HUES64 (cell line): ENCODE data around the gene NUP160. TPM values are rescaled to one million over a fixed set of nuclear protein-coding genes. Genes with fewer than 3 reads are reported as not detected.
A peak's percentile ranks its signal among the peaks of the same experiment; 100 is the strongest.
"Not testable (repeated sequence)": the region's sequence is repeated elsewhere in the genome, so short reads cannot be mapped to it uniquely, and the experiment has no call there.

ENCODE experiments used
- H3K27ac ChIP-seq: 2 replicates; pipeline ENCODE4 v1.7.0; 2013; ENCODE audit warnings: low read depth, low read length, inconsistent platforms
- H3K27me3 ChIP-seq: 2 replicates; pipeline ENCODE4 v1.6.1; 2013; ENCODE audit warnings: mild to moderate bottlenecking, low read length; ENCODE audit not compliant: insufficient read depth
- H3K36me3 ChIP-seq: 2 replicates; pipeline ENCODE4 v1.6.1; 2013; ENCODE audit warnings: mild to moderate bottlenecking, low read length; ENCODE audit not compliant: insufficient read depth
- H3K4me1 ChIP-seq: 2 replicates; pipeline ENCODE4 v1.6.1; 2013; ENCODE audit warnings: mild to moderate bottlenecking, low read length, moderate library complexity; ENCODE audit not compliant: insufficient read depth
- H3K4me3 ChIP-seq: 2 replicates; pipeline ENCODE4 v1.5.1; 2013; ENCODE audit warnings: mild to moderate bottlenecking, low read length, moderate library complexity
- H3K9ac ChIP-seq: 2 replicates; pipeline ENCODE4 v1.6.1; 2013; ENCODE audit warnings: mild to moderate bottlenecking, low read depth, low read length
- H3K9me3 ChIP-seq: 2 replicates; pipeline ENCODE4 v1.6.1; 2013; ENCODE audit warnings: low read depth, low read length; ENCODE audit not compliant: insufficient read depth
- WGBS: fragments of 150-250, 120-280 bp; methylation state at CpG from one replicate; pipeline ENCODE4 v1.1.7; 2013; ENCODE audit warnings: missing lambda C conversion rate; 5-methylcytosine and 5-hydroxymethylcytosine counted together
- polyA plus RNA-seq, 2 experiments: library from polyadenylated mRNA; stranded (reverse); fragments of 50-300 nt; gene quantifications; one replicate each; pipeline ENCODE4 v1.2.3, GENCODE V29; 2013

Gene NUP160, protein sequence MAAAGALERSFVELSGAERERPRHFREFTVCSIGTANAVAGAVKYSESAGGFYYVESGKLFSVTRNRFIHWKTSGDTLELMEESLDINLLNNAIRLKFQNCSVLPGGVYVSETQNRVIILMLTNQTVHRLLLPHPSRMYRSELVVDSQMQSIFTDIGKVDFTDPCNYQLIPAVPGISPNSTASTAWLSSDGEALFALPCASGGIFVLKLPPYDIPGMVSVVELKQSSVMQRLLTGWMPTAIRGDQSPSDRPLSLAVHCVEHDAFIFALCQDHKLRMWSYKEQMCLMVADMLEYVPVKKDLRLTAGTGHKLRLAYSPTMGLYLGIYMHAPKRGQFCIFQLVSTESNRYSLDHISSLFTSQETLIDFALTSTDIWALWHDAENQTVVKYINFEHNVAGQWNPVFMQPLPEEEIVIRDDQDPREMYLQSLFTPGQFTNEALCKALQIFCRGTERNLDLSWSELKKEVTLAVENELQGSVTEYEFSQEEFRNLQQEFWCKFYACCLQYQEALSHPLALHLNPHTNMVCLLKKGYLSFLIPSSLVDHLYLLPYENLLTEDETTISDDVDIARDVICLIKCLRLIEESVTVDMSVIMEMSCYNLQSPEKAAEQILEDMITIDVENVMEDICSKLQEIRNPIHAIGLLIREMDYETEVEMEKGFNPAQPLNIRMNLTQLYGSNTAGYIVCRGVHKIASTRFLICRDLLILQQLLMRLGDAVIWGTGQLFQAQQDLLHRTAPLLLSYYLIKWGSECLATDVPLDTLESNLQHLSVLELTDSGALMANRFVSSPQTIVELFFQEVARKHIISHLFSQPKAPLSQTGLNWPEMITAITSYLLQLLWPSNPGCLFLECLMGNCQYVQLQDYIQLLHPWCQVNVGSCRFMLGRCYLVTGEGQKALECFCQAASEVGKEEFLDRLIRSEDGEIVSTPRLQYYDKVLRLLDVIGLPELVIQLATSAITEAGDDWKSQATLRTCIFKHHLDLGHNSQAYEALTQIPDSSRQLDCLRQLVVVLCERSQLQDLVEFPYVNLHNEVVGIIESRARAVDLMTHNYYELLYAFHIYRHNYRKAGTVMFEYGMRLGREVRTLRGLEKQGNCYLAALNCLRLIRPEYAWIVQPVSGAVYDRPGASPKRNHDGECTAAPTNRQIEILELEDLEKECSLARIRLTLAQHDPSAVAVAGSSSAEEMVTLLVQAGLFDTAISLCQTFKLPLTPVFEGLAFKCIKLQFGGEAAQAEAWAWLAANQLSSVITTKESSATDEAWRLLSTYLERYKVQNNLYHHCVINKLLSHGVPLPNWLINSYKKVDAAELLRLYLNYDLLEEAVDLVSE (N-terminal part only)
- 70.3 TPM for polyA plus RNA-seq (2013, experiment 1 of 2)
- 59.0 TPM for polyA plus RNA-seq (2013, experiment 2 of 2)

DNA sequence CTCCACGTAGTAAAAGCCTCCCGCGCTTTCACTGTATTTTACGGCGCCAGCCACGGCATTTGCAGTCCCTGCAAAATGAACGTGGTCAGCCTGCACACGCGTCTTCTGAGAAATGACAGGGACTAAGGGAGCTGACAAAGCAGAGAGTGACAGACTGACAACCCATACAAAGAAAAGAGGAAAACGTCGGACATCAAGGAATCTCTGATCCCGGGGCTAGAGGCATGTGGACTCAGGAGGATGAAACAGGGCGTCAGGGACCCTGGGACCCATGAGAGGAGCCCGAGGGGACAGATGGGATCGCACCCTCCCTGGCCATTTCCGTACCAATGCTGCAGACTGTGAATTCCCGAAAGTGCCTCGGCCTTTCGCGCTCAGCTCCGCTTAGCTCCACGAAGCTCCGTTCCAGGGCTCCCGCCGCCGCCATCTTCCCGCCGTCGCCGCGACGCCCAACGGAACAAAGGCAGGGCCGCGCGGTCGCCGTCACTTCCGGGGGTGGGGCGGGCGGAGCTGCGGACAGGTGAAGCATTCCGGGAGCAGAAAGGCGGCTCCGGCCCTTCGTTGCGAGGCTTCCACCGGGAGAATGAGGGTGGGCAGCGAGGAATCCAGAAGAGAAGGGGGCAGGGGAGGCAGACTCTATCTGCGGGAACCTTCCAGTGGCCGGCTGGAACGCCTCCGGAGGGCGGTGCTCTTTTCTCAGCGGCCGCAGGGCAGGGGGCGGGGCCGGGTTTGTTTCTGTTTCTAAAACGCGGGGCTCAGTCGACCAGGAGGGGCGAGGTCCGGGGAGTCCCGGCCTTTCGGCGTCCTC lies at the start of gene NUP160:
Gene NUP160 (minus strand): TSS at position 459 of the 808 bp plus-strand sequence. CDS start 32 bp downstream, at position 427.
- under 1% methylated on average over 66 of the region's 66 CpGs for WGBS
- Histone ChIP-seq H3K36me3 (peaks cover 36% of the 10 kb centered on the region), H3K27me3 (no peaks in the 10 kb centered on the region), H3K4me3 (peak within 1 kb of the TSS; percentile 95), H3K9ac (peak within 1 kb of the TSS; percentile 99), H3K27ac (peak within 1 kb of the TSS; percentile 95), H3K4me1 (peaks cover 7% of the 10 kb centered on the region), H3K9me3 (no peaks in the 10 kb centered on the region)

DNA sequence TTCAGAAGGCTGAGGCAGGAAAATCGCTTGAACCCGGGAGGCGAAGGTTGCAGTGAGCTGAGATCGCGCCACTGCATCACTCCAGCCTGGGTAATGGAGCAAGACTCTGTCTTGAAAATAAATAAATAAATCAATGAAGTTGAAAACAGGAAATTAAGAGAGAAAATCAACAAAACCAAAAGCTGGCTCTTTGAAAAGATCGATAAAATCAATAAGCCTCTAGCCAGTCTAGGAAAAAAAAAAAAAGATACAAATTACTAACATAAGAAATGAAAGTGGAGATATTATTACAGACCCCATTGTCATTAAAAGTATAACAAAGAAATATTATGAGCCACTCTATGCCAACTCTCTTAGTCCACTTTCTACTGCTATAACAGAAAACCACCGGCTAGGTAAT lies 48.0 kb upstream of the NUP160 start:
- Histone ChIP-seq H3K9me3 (0 out of 2 replicates have a peak, but pooled peaks cover 3% of the 10 kb centered on the region), H3K9ac (no peak overlapping the region), H3K4me1 (no peaks in the 10 kb centered on the region), H3K27me3 (no peaks in the 10 kb centered on the region), H3K4me3 (no peak overlapping the region), H3K36me3 (no peaks in the 10 kb centered on the region), H3K27ac (no peak overlapping the region)
- 90% methylated on average over 6 of the region's 7 CpGs for WGBS

DNA sequence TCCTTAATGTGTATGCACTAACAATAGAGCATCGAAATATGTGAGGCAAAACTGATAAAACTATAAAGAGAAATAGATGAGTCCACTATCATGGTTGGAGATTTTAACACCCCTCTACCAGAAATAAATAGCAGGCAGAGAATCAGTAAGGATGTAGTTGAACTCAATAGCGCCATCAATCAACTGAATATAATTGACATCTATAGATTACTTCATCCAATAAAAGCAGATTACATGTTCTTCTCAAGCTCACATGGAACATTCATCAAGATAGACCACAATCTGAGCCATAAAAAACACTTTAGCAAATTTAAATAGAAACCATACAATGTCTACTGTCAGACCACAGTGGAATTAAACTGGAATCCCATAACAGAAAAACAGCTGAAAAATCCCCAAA lies 46.9 kb upstream of the NUP160 start:
- no peak overlapping the region for H3K9ac ChIP-seq
- H3K4me1 ChIP-seq, result no peaks in the 10 kb centered on the region
- no peaks in the 10 kb centered on the region for H3K36me3 ChIP-seq
- no peak overlapping the region for H3K27ac ChIP-seq
- 100% methylated on average over 1 of the region's 2 CpGs for WGBS
- no peaks in the 10 kb centered on the region for H3K27me3 ChIP-seq
- H3K4me3 ChIP-seq, result no peak overlapping the region
- H3K9me3 ChIP-seq, result 0 out of 2 replicates have a peak, but pooled peaks cover 3% of the 10 kb centered on the region

DNA sequence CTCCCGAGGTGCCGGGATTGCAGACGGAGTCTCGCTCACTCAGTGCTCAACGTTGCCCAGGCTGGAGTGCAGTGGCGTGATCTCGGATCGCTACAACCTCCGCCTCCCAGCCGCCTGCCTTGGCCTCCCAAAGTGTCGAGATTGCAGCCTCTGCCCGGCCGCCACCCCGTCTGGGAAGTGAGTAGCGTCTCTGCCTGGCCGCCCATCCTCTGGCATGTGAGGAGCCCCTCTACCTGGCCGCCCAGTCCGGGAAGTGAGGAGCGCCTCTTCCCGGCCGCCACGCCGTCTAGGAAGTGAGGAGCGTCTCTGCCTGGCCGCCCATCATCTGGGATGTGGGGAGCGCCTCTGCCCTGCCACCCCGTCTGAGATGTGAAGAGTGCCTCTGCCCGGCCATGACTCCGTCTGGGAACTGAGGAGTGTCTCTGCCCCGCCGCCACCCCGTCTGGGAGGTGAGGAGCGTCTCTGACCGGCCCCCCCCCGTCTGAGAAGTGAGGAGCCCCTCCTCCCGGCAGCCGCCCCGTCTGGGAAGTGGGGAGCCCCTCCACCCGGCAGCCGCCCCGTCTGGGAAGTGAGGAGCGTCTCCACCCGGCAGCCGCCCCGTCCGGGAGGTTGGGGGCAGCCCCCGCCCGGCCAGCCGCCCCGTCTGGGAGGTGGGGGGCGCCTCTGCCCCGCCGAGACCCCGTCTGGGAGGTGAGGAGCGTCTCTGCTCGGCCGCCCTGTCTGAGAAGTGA lies 44.6 kb upstream of the NUP160 start:
- H3K4me1 ChIP-seq, H3K36me3 ChIP-seq, H3K9me3 ChIP-seq, H3K27ac ChIP-seq, H3K9ac ChIP-seq, H3K4me3 ChIP-seq, H3K27me3 ChIP-seq: not testable (repeated sequence)
- WGBS, result 95% methylated on average over 52 of the region's 57 CpGs

DNA sequence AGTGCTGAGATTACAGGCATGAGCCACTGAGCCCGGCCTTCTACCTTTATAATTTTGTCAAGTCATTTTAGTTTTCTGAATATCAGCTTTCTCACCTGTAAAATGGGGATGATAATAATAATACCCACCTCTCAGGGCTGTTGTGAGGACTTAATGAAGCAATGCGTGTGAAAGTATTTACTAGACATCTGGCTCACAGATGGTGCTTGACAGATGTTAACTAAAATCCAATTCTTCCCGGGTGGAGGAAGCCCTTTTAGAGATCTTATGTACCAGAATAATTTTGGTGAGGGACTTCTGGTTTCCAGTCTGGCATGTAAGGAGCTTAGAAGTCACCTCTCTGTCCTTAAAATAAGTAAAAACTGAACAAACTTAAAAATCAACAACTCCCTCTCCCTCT lies 43.7 kb upstream of the NUP160 start:
- Histone ChIP-seq H3K27ac (no peak overlapping the region), H3K4me1 (no peaks in the 10 kb centered on the region), H3K9ac (no peak overlapping the region), H3K4me3 (no peak overlapping the region), H3K36me3 (no peaks in the 10 kb centered on the region), H3K9me3 (0 out of 2 replicates have a peak, but pooled peaks cover 3% of the 10 kb centered on the region), H3K27me3 (no peaks in the 10 kb centered on the region)
- WGBS, result 92% methylated on average over 2 of the region's 3 CpGs

DNA sequence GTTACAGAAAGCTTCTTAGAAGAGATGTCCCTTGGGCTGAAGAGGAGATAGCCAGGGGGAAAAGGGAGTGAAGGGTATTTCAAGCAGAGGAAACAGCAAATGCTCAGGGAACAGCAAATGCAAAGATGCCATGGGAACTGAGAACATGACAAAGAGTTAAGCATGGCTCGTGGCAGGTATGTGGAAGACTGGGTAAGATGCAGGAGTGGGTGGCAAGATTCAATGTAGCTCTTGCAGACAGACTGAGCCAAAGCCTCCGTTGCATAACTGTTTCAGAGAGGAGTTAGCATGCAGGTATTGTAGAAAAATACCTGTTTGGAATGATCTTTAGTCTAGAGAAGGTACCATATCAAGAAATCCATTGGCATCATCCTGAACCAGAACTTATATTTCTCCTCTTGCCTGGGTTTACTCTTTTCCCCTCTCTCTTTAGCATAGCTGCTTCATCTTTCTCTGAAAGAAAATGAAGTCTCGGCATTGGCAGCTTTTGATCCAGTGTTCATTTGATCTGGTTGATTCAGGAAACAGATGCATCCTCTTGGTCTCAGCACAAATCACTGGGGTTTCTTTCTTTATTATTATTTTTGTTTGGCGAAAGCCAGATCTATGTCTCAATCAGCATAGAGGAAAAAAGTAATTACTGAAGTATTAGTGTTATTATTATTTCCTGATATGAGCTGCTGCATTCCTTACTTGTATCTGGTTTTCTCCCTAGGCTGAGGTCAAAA lies 41.7 kb upstream of the NUP160 start:
- no peaks in the 10 kb centered on the region for H3K4me1 ChIP-seq
- no peaks in the 10 kb centered on the region for H3K27me3 ChIP-seq
- no peak overlapping the region for H3K9ac ChIP-seq
- H3K27ac ChIP-seq, result no peak overlapping the region
- H3K4me3 ChIP-seq, result no peak overlapping the region
- WGBS, result 74% methylated on average over 4 of the region's 4 CpGs
- no peaks in the 10 kb centered on the region for H3K36me3 ChIP-seq
- H3K9me3 ChIP-seq, result 0 out of 2 replicates have a peak, but pooled peaks cover 3% of the 10 kb centered on the region

DNA sequence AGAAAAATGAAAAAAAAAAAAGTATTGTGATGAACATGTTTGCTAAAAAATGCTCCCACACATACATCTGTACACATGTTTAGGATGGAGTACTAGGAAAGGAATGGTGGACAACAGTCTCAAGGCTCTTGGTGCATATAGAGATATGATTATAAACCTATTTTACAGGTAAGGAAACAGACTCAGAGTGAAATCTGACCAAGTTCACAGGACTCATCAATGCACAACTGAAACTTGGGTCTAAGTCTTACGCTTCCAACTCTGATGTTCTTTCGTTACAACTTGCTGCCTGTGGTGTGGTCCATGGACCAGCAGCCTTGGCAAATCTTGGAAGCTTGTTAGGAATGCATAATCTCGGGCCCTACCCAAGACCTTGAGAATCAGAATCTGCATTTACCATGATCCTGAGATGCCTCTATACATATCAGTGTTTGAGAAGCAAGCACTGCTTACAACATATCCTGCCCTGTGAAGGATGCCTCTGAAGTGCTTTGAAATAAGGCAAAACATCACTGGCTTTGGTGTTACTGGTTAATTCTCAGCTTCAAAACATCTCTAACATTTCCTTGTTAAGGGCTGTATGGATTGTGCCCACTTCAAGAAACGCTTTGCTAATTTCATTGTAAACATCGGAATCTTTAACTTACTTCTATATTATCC lies 39.9 kb upstream of the NUP160 start:
- Histone ChIP-seq H3K9me3 (0 out of 2 replicates have a peak, but pooled peaks cover 3% of the 10 kb centered on the region), H3K27me3 (no peaks in the 10 kb centered on the region), H3K27ac (no peak overlapping the region), H3K4me1 (no peaks in the 10 kb centered on the region), H3K36me3 (no peaks in the 10 kb centered on the region), H3K9ac (no peak overlapping the region), H3K4me3 (no peak overlapping the region)
- WGBS, result 97% methylated on average over 5 of the region's 5 CpGs

DNA sequence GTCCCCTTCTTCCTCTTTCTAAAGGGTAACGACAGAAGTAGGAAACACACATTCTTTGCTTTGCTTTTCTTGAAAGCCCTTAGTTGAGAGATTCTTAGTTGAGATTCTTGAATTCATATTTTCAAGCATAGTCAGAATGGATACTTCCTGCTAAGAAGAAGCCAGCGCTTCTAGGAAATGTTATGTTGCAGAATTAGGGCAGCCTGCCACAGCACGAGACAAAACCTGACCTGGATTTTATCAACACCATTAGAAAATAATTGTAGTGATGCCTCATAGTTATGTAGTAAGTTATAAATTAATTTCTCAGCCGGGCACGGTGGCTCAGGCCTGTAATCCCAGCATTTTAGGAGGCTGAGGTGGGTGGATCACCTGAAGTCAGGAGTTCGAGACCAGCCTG lies 37.9 kb upstream of the NUP160 start:
- Histone ChIP-seq H3K4me3 (no peak overlapping the region), H3K4me1 (no peaks in the 10 kb centered on the region), H3K36me3 (no peaks in the 10 kb centered on the region), H3K9me3 (no peaks in the 10 kb centered on the region), H3K27me3 (no peaks in the 10 kb centered on the region), H3K9ac (no peak overlapping the region), H3K27ac (no peak overlapping the region)
- WGBS, result 96% methylated on average over 6 of the region's 6 CpGs

DNA sequence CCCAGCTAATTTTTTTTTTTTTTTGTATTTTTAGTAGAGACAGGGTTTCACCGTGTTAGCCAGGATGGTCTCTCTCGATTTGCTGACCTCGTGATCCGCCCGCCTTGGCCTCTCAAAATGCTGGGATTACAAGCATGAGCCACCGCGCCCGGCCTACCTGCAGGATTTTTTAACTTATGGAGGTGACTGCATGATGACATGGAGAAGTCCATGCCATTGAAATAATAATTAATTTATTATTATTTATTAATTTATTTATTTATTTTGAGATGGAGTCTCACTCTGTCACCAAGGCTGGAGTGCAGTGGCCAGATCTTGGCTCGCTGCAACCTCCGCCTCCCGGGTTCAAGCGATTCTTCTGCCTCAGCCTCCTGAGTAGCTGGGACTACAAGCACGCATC lies 34.3 kb upstream of the NUP160 start:
- not testable (repeated sequence) for H3K9ac ChIP-seq, H3K36me3 ChIP-seq, H3K4me3 ChIP-seq, H3K9me3 ChIP-seq, H3K4me1 ChIP-seq, H3K27me3 ChIP-seq, H3K27ac ChIP-seq
- WGBS, result 94% methylated on average over 13 of the region's 13 CpGs
